Measurements from ENCODE around the gene CNOT1.

CNOT1 gene

DNA sequence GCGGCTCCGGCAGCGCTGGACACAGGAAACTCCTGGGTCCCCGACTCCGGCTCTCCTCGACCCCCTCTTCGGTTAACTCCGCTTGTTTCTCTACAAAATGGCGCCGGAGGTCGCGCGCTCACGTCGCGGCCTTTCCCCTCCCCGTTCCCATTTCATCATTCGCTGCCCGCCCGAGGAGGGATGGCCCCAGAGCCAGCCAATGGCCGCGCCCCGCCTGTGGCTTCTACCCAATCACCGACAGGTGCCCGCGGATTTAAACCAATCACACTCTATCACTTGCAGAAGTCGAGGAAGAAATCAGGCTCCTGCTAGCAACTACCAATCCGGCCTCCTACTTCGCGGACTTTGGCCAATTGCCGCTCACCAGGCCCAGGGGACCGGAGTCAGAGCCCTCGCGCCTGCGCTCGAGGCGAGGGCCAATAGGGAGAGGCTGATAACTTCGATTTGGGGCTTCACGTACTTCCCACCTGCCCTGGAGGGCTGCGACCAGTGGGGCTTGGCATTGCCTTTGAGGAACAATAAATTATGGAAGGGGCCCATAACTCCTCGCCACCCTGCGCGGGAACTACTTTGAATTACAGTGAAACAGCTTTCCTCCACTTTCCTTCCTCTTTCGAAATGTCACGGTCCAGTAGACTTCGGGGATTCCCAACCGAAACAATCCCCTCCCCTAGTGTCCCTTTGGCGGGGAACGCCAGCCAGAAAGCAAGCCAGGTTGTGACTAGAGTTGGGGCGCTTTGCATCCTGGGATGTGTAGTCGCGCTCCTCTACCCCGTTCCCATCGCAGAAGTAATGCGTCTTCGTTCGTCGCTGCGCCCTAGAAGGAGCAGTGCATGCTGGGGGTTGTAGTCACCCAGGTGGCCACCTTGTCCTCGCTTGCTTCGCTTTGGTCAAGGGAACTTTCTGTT is at the start of gene CNOT1:
Gene CNOT1 (minus strand): TSS at position 94 of the 908 bp plus-strand sequence. CDS start 30,489 bp downstream, outside the sequence.
- TF ChIP-seq, protein P1, sequence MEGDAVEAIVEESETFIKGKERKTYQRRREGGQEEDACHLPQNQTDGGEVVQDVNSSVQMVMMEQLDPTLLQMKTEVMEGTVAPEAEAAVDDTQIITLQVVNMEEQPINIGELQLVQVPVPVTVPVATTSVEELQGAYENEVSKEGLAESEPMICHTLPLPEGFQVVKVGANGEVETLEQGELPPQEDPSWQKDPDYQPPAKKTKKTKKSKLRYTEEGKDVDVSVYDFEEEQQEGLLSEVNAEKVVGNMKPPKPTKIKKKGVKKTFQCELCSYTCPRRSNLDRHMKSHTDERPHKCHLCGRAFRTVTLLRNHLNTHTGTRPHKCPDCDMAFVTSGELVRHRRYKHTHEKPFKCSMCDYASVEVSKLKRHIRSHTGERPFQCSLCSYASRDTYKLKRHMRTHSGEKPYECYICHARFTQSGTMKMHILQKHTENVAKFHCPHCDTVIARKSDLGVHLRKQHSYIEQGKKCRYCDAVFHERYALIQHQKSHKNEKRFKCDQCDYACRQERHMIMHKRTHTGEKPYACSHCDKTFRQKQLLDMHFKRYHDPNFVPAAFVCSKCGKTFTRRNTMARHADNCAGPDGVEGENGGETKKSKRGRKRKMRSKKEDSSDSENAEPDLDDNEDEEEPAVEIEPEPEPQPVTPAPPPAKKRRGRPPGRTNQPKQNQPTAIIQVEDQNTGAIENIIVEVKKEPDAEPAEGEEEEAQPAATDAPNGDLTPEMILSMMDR (IDR thresholded peaks at IDR 0.05; ENCODE audit: low read depth, low read length): no peak
- peak within 1 kb of the TSS; percentile 98 for H3K4me3 ChIP-seq (ENCODE audit: low read depth, low read length)

DNA sequence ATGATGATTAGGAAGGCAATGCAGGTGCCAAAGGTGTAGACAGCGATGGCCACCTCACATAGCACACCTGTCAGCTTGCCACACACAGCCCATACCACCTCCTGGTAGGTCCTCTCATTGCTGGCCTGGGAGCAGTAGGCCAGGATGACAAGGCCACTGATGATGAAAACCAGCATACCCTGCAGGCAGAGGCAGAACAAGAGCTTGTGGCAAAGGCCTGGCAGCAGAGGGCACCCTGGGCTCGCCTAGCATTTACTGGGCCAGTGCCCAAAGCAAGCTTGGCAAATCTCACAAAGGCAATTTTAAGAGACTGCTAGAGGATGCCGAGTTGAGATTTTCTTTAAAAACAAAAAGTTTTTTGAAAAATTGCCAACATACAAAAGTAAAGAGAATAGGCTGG is 49.1 kb upstream of the CNOT1 start:
- TF ChIP-seq, protein P1 (IDR thresholded peaks at IDR 0.05; ENCODE audit: low read depth, low read length): no peak
- H3K4me3 ChIP-seq (ENCODE audit: low read depth, low read length): no peak overlapping the region

DNA sequence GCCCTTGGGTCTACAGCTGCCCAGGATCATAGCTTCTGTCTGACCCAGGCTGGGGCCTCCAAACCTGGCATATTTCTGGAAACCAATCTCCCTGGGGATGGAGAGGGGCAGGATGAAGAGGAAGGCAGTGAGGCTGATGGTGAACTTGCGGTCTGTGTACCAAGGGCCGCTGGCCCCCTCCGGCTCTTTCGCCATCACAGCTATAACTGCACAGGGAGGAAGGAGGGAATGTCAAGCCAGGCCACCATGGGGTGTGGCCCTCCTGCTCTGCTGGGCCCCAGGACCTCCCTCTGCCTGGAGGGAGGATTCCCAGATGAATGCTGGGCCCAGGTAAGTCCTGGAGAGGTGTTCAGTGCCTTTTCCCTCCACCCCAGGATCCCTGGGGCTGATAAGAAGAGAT is 48.6 kb upstream of the CNOT1 start:
- no peak overlapping the region for H3K4me3 ChIP-seq (ENCODE audit: low read depth, low read length)
- TF ChIP-seq, protein P1 (IDR thresholded peaks at IDR 0.05; ENCODE audit: low read depth, low read length): no peak

DNA sequence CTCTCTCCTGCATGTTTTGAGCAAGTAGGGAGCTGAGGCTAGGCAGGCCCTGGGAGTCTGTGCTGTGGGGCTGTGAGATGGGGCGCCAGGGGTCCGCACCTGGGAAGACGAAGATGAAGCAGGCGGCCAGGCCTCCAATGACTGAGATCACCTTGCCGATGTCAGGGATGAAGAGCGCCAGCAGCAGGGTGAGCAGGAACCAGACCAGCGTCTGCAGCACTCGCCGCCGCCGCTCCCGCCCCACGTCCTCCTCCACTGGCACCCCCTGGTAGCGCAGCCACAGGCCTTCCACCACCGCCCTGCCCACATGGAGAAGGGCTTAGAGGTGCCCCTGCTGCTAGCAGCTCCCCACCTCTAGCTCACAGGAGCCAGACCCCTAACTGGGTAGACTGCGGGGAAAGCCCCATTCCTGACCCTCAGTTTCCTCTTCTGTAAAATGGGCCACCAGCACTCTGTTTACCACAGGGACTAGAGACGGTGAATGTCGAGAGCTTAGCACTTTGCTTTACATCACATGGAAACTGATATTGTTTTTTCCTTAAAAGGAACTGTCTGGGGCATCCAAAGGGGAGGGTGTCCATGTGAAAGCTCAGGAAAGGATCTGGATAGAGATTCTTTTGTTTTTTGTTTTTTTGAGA is 41.4 kb upstream of the CNOT1 start:
- H3K4me3 ChIP-seq (ENCODE audit: low read depth, low read length): no peak overlapping the region
- TF ChIP-seq, protein P1 (IDR thresholded peaks at IDR 0.05; ENCODE audit: low read depth, low read length): no peak

DNA sequence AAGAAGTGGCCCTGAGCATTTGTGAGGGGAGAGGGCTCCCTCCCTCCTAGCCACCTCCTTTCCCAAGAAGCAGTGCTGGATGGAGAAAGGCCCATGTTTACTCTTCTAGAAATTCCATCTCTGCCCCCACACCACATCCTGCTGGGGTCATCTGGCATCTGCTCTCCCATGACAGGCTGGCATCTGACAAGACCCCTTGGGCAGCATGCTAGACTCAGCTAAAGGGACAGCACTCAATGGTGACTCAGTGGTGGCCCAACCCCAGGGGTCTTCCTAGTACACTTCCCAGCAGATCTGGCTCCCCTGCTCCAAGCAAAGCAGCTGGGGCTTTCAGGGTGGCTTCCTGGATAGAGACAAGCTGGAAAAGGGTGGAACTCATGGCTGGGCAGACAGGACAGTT is 40.6 kb upstream of the CNOT1 start:
- no peak overlapping the region for H3K4me3 ChIP-seq (ENCODE audit: low read depth, low read length)
- TF ChIP-seq, protein P1 (IDR thresholded peaks at IDR 0.05; ENCODE audit: low read depth, low read length): no peak

DNA sequence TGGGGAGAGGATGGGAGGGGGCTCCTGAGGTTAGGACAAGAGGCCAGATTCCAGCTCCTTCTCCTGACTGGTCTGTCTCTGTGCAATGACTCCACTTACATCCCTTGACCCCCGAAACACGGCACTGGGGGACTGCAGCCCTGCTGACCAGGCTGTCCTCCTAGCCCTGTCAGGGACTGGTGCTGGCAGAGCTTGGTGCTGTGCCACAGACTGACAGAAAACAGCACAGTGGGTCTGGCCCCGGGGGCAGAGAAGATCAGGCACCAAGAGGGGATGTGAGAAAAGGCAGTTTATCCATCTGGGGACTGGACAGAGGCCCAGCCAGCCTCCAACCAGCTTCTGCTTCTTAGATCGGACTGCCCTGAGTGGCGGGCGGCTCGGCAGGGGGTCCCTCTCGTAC is 35.6 kb upstream of the CNOT1 start:
- no peak overlapping the region for H3K4me3 ChIP-seq (ENCODE audit: low read depth, low read length)
- TF ChIP-seq, protein P1 (IDR thresholded peaks at IDR 0.05; ENCODE audit: low read depth, low read length): no peak

All from WI38 (cell line).